Measurements from ENCODE around the gene LCE3C. TPM values are rescaled to one million over a fixed set of nuclear protein-coding genes. Genes with fewer than 3 reads are reported as not detected.

Gene LCE3C
- total RNA-seq, 1 donor from 2014 or later: not detected

- peaks cover 19% of the 10 kb centered on the region for H3K9me3 Mint-ChIP-seq (ENCODE audit: low read depth)
- H3K27me3 Mint-ChIP-seq (ENCODE audit: low read depth): no peaks in the 10 kb centered on the region
- no peak for TF ChIP-seq CTCF (IDR thresholded peaks at IDR 0.05)
- no peaks in the 10 kb centered on the region for H3K36me3 Mint-ChIP-seq (ENCODE audit: low read depth)
- H3K4me3 Mint-ChIP-seq (ENCODE audit: unreplicated experiment): no peak within 1 kb of the TSS
- DNase-seq (ENCODE audit: low spot score): no peak
- H3K4me1 Mint-ChIP-seq (ENCODE audit: low read depth): no peaks in the 10 kb centered on the region
- no peak within 1 kb of the TSS for H3K27ac Mint-ChIP-seq (ENCODE audit: unreplicated experiment)
These were observed 19.6 kb upstream of the LCE3C start, which contains the start of gene LCE3D for GRCh38 chr1:152580433-152580832. Gene LCE3D, minus strand, starts transcription at chr1:152580516. Its CDS starts 580 bp downstream, at chr1:152579936.

GRCh38 chr1:152582647-152583046 is 17.4 kb upstream of the LCE3C start:
- Mint-ChIP-seq H3K36me3 (ENCODE audit: low read depth) (no peaks in the 10 kb centered on the region), H3K9me3 (ENCODE audit: low read depth) (peaks cover 22% of the 10 kb centered on the region), H3K4me1 (ENCODE audit: low read depth) (no peaks in the 10 kb centered on the region), H3K27me3 (ENCODE audit: low read depth) (no peaks in the 10 kb centered on the region), H3K27ac (ENCODE audit: unreplicated experiment) (no peak overlapping the region), H3K4me3 (ENCODE audit: unreplicated experiment) (no peak overlapping the region)
- no peak for DNase-seq (ENCODE audit: low spot score)
- TF ChIP-seq CTCF (IDR thresholded peaks at IDR 0.05): no peak

- Mint-ChIP-seq H3K4me3 (ENCODE audit: unreplicated experiment) (no peak overlapping the region), H3K27me3 (ENCODE audit: low read depth) (no peaks in the 10 kb centered on the region), H3K27ac (ENCODE audit: unreplicated experiment) (no peak overlapping the region), H3K9me3 (ENCODE audit: low read depth) (peaks cover 29% of the 10 kb centered on the region), H3K4me1 (ENCODE audit: low read depth) (no peaks in the 10 kb centered on the region), H3K36me3 (ENCODE audit: low read depth) (no peaks in the 10 kb centered on the region)
- no peak for TF ChIP-seq CTCF (IDR thresholded peaks at IDR 0.05)
- DNase-seq (ENCODE audit: low spot score): no peak
These were observed 14.4 kb upstream of the LCE3C start for GRCh38 chr1:152585586-152585985.

- no peak for DNase-seq (ENCODE audit: low spot score)
- Mint-ChIP-seq H3K36me3 (ENCODE audit: low read depth) (no peaks in the 10 kb centered on the region), H3K4me1 (ENCODE audit: low read depth) (no peaks in the 10 kb centered on the region), H3K9me3 (ENCODE audit: low read depth) (peaks cover 14% of the 10 kb centered on the region), H3K27ac (ENCODE audit: unreplicated experiment) (no peak overlapping the region), H3K27me3 (ENCODE audit: low read depth) (no peaks in the 10 kb centered on the region), H3K4me3 (ENCODE audit: unreplicated experiment) (no peak overlapping the region)
- no peak for TF ChIP-seq CTCF (IDR thresholded peaks at IDR 0.05)
These were observed 3.0 kb upstream of the LCE3C start for GRCh38 chr1:152596986-152597385.

- H3K27me3 Mint-ChIP-seq (ENCODE audit: low read depth): no peaks in the 10 kb centered on the region
- peaks cover 20% of the 10 kb centered on the region for H3K9me3 Mint-ChIP-seq (ENCODE audit: low read depth)
- H3K36me3 Mint-ChIP-seq (ENCODE audit: low read depth): peaks cover 1% of the 10 kb centered on the region
- no peak for TF ChIP-seq CTCF (IDR thresholded peaks at IDR 0.05)
- H3K4me3 Mint-ChIP-seq (ENCODE audit: unreplicated experiment): no peak within 1 kb of the TSS
- H3K27ac Mint-ChIP-seq (ENCODE audit: unreplicated experiment): no peak within 1 kb of the TSS
- DNase-seq (ENCODE audit: low spot score): no peak
- no peaks in the 10 kb centered on the region for H3K4me1 Mint-ChIP-seq (ENCODE audit: low read depth)
These were observed 13.5 kb downstream of the LCE3C start, which contains the start of gene LCE3B for GRCh38 chr1:152613511-152613910. Gene LCE3B, plus strand, starts transcription at chr1:152613811. Its CDS starts 0 bp downstream, at chr1:152613811.
